ENCODE measurements around the gene LSM14B.

Gene LSM14B

GRCh38 chr20:62168061-62168460, 45.8 kb downstream of the LSM14B start:
- TF ChIP-seq ZFX (IDR thresholded peaks at IDR 0.05) (no peak), CTCF (conservative IDR thresholded peaks at IDR 0.05) (no peak)
- no peak overlapping the region for H3K27ac ChIP-seq

GRCh38 chr20:62168890-62169435, 46.7 kb downstream of the LSM14B start:
- no peak overlapping the region for H3K27ac ChIP-seq
- TF ChIP-seq ZFX (IDR thresholded peaks at IDR 0.05) (no peak), CTCF (conservative IDR thresholded peaks at IDR 0.05) (no peak)

GRCh38 chr20:62170536-62170935, 48.3 kb downstream of the LSM14B start:
- TF ChIP-seq ZFX (IDR thresholded peaks at IDR 0.05): no peak
- no peak for TF ChIP-seq CTCF (conservative IDR thresholded peaks at IDR 0.05)
- no peak overlapping the region for H3K27ac ChIP-seq

GRCh38 chr20:62171245-62171644, 49.0 kb downstream of the LSM14B start:
- no peak overlapping the region for H3K27ac ChIP-seq
- TF ChIP-seq ZFX (IDR thresholded peaks at IDR 0.05) (no peak), CTCF (conservative IDR thresholded peaks at IDR 0.05) (no peak)

- TF ChIP-seq CTCF (conservative IDR thresholded peaks at IDR 0.05) (no peak), ZFX (IDR thresholded peaks at IDR 0.05) (no peak)
Measured at GRCh38 chr20:62172666-62173065, 50.4 kb downstream of the LSM14B start.

GRCh38 chr20:62174021-62174804, 51.9 kb downstream of the LSM14B start:
- H3K27ac ChIP-seq: no peak overlapping the region
- TF ChIP-seq ZFX (IDR thresholded peaks at IDR 0.05) (no peak), CTCF (conservative IDR thresholded peaks at IDR 0.05) (no peak)

More at GRCh38 chr20:62172666-62173065, 50.4 kb downstream of the LSM14B start:
- H3K27ac ChIP-seq: no peak overlapping the region

- no peak for TF ChIP-seq ZFX (IDR thresholded peaks at IDR 0.05)
- TF ChIP-seq CTCF (conservative IDR thresholded peaks at IDR 0.05): no peak
- no peak overlapping the region for H3K27ac ChIP-seq
Measured at GRCh38 chr20:62174870-62175624, 52.8 kb downstream of the LSM14B start.
